ENCODE results near the gene ST3GAL4. TPM values are rescaled to one million over a fixed set of nuclear protein-coding genes. Genes with fewer than 3 reads are reported as not detected.

The ST3GAL4 gene
- total and polyA plus RNA-seq, 10 of the 15 experiments (the other 5 are each of a cell fraction or from before 2014, with no cell fraction given): 3.8 to 8.1 (median 6.5) TPM; not detected in 2

DNA sequence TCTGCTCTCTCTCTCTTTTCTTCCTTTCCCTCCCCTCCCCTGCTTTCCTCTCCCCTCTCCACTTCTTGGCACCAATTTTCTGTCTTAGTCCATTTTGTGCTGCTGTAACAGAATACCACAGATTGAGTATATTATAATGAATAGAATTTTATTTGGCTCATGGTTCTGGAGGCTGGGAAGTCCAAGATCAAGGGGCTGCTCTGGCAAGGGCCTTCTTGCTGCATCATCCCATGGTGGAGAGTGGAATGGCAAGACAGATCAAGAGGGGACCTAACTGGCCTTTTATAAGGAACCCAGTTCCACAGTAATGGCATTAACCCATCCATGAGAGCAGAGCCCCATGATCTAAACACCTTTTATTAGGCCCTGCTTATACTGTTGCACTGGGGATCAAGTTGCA is 44.5 kb downstream of the ST3GAL4 start:
- DNase-seq (ENCODE audit: low read depth, low spot score) (no peak), FAIRE-seq (no peak), ATAC-seq (no peak)
- ChIA-PET CTCF (no interaction called here), SMC1A (ENCODE audit: uncharacterized antibody, unreplicated experiment) (no interaction called here), POLR2A (no interaction called here), RAD21 (ENCODE audit: unreplicated experiment) (no interaction called here)
- peaks cover 3% of the 10 kb centered on the region; the same call in 1 of the 2 replicates for H3K4me1 ChIP-seq (ENCODE audit: control insufficient read depth, insufficient read depth, low read length)
- no peaks in the 10 kb centered on the region for H3K36me3 ChIP-seq (ENCODE audit: control insufficient read depth in 2 of 2, insufficient read depth in 2 of 2, low read length in 1 of 2)
- no peak overlapping the region for H3K9ac ChIP-seq (ENCODE audit: control insufficient read depth, insufficient read depth, low read length)
- H3K9me3 ChIP-seq (replicated peaks; ENCODE audit: control insufficient read depth, insufficient read depth, low read length): no peaks in the 10 kb centered on the region; the same call in 2 of the 3 replicates
- intact Hi-C loops (cut with micrococcal nuclease; ENCODE audit: unreplicated experiment) (no loop called here), in situ Hi-C loops (cut with MboI) (no loop called here)
- no peak overlapping the region for H3K27ac ChIP-seq (ENCODE audit: control insufficient read depth, insufficient read depth)
- H3K27me3 ChIP-seq (replicated peaks in 1 of 2; ENCODE audit: control insufficient read depth in 2 of 2, insufficient read depth in 2 of 2, low read length in 1 of 2): no peaks in the 10 kb centered on the region
- no TSS peak for BruUV-seq (replicated peaks)
- H4K20me1 ChIP-seq (ENCODE audit: control insufficient read depth, insufficient read depth): peaks cover 2% of the 10 kb centered on the region; the same call in 1 of the 2 replicates
- no peak overlapping the region for H2AFZ ChIP-seq (ENCODE audit: control insufficient read depth, low read depth, low read length)
- H3K4me2 ChIP-seq (ENCODE audit: control insufficient read depth, insufficient read depth): no peak overlapping the region
- no peaks in the 10 kb centered on the region for H3K79me2 ChIP-seq (ENCODE audit: control insufficient read depth, insufficient read depth, low read length)
- H3K4me3 ChIP-seq: no peak overlapping the region
- TF ChIP-seq, protein P1, sequence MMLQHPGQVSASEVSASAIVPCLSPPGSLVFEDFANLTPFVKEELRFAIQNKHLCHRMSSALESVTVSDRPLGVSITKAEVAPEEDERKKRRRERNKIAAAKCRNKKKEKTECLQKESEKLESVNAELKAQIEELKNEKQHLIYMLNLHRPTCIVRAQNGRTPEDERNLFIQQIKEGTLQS (IDR thresholded peaks at IDR 0.05; ENCODE audit: borderline replicate concordance, extremely low read depth, low read depth, low read length): no peak
- TF ChIP-seq EGR1 (IDR thresholded peaks at IDR 0.05; ENCODE audit: borderline replicate concordance in 1 of 2, low read depth in 2 of 2, low read length in 2 of 2): no peak
- TF ChIP-seq MEF2B (IDR thresholded peaks at IDR 0.05; ENCODE audit: partially characterized antibody, poor library complexity, severe bottlenecking): no peak
- no peak for TF ChIP-seq MYC (IDR thresholded peaks at IDR 0.05; ENCODE audit: insufficient read depth, insufficient read length, insufficient replicate concordance, low read length, severe bottlenecking)
- no peak for TF ChIP-seq CREM (IDR thresholded peaks at IDR 0.05; ENCODE audit: low read depth)
- TF ChIP-seq PRDM15 (CRISPR knock-in tag; IDR thresholded peaks at IDR 0.05): no peak
- TF ChIP-seq, protein P2, sequence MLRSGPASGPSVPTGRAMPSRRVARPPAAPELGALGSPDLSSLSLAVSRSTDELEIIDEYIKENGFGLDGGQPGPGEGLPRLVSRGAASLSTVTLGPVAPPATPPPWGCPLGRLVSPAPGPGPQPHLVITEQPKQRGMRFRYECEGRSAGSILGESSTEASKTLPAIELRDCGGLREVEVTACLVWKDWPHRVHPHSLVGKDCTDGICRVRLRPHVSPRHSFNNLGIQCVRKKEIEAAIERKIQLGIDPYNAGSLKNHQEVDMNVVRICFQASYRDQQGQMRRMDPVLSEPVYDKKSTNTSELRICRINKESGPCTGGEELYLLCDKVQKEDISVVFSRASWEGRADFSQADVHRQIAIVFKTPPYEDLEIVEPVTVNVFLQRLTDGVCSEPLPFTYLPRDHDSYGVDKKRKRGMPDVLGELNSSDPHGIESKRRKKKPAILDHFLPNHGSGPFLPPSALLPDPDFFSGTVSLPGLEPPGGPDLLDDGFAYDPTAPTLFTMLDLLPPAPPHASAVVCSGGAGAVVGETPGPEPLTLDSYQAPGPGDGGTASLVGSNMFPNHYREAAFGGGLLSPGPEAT (IDR thresholded peaks at IDR 0.05; ENCODE audit: low read depth): no peak
- TF ChIP-seq, protein P3, sequence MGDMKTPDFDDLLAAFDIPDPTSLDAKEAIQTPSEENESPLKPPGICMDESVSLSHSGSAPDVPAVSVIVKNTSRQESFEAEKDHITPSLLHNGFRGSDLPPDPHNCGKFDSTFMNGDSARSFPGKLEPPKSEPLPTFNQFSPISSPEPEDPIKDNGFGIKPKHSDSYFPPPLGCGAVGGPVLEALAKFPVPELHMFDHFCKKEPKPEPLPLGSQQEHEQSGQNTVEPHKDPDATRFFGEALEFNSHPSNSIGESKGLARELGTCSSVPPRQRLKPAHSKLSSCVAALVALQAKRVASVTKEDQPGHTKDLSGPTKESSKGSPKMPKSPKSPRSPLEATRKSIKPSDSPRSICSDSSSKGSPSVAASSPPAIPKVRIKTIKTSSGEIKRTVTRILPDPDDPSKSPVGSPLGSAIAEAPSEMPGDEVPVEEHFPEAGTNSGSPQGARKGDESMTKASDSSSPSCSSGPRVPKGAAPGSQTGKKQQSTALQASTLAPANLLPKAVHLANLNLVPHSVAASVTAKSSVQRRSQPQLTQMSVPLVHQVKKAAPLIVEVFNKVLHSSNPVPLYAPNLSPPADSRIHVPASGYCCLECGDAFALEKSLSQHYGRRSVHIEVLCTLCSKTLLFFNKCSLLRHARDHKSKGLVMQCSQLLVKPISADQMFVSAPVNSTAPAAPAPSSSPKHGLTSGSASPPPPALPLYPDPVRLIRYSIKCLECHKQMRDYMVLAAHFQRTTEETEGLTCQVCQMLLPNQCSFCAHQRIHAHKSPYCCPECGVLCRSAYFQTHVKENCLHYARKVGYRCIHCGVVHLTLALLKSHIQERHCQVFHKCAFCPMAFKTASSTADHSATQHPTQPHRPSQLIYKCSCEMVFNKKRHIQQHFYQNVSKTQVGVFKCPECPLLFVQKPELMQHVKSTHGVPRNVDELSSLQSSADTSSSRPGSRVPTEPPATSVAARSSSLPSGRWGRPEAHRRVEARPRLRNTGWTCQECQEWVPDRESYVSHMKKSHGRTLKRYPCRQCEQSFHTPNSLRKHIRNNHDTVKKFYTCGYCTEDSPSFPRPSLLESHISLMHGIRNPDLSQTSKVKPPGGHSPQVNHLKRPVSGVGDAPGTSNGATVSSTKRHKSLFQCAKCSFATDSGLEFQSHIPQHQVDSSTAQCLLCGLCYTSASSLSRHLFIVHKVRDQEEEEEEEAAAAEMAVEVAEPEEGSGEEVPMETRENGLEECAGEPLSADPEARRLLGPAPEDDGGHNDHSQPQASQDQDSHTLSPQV (IDR thresholded peaks at IDR 0.05): no peak

Data from GM12878 (cell line).